A673 (cell line): ENCODE data around the gene NR2F1. TPM values are rescaled to one million over a fixed set of nuclear protein-coding genes. Genes with fewer than 3 reads are reported as not detected.

Experiments used
- BruUV-seq: library from RNA; stranded (reverse); fragments of 400-500 nt; replicated peaks from 2 replicates; lab custom pipeline; 2021; lab: Mats Ljungman, UMichigan
- CTCF ChIA-PET: fragments of 300-600 bp; sonication (Branson Sonifier 250); formaldehyde crosslinking; loops from one replicate; lab custom pipeline; 2022; ENCODE audit warnings: antibody characterized with exemption; lab: Charles Lee
- POLR2A ChIA-PET: fragments of 300-600 bp; sonication (Branson Sonifier 250); formaldehyde crosslinking; loops from one replicate; lab custom pipeline; 2022; ENCODE audit warnings: antibody characterized with exemption; ENCODE audit not compliant: low non-redundant PET; lab: Charles Lee
- DNase-seq: peaks from one replicate; pipeline ENCODE4 v3.0.0-alpha.2; 2015; ENCODE audit warnings: low spot score
- H3K27ac ChIP-seq: fragments of 200-600 bp; sonication (generic); 2 replicates; pipeline ENCODE4 v1.5.1; 2016; ENCODE audit warnings: mixed run types, low read depth, mild to moderate bottlenecking, mixed read lengths, antibody characterized with exemption, low read length; ENCODE audit not compliant: poor library complexity, severe bottlenecking
- H3K27me3 ChIP-seq: fragments of 200-600 bp; sonication (generic); replicated peaks from 2 replicates; pipeline ENCODE4 v1.6.1; 2017; ENCODE audit warnings: mixed run types, low read depth, mild to moderate bottlenecking, mixed read lengths, antibody characterized with exemption, low read length; ENCODE audit not compliant: insufficient read depth, poor library complexity
- H3K36me3 ChIP-seq: fragments of 200-600 bp; sonication (generic); 2 replicates; pipeline ENCODE4 v1.6.1; 2016; ENCODE audit warnings: mixed run types, mild to moderate bottlenecking, mixed read lengths, antibody characterized with exemption, low read length; ENCODE audit not compliant: insufficient read depth, poor library complexity, severe bottlenecking
- H3K4me1 ChIP-seq: fragments of 200-600 bp; sonication (generic); 2 replicates; pipeline ENCODE4 v1.6.1; 2017; ENCODE audit warnings: mixed run types, mild to moderate bottlenecking, mixed read lengths, antibody characterized with exemption, low read length; ENCODE audit not compliant: insufficient read depth, poor library complexity, severe bottlenecking
- H3K4me3 ChIP-seq: fragments of 200-600 bp; sonication (generic); 2 replicates; pipeline ENCODE4 v1.5.1; 2016; ENCODE audit warnings: low read depth, mixed run types, mild to moderate bottlenecking, mixed read lengths, low read length; ENCODE audit not compliant: poor library complexity, severe bottlenecking
- H3K9me3 ChIP-seq: fragments of 200-600 bp; sonication (generic); 2 replicates; pipeline ENCODE4 v1.6.1; 2016; ENCODE audit warnings: mixed run types, low read depth, mild to moderate bottlenecking, mixed read lengths, antibody characterized with exemption, low read length; ENCODE audit not compliant: poor library complexity, severe bottlenecking
- CTCF ChIP-seq: fragments of 300-800, 200-600 bp; sonication (generic); conservative IDR thresholded peaks from 2 replicates; pipeline ENCODE4 v1.5.1; 2017; ENCODE audit warnings: low read depth, mild to moderate bottlenecking, antibody characterized with exemption, low read length, moderate library complexity, mixed read lengths
- EZH2 ChIP-seq: fragments of 200-600 bp; sonication (generic); IDR thresholded peaks from 2 replicates; pipeline ENCODE4 v1.6.1; 2017; ENCODE audit warnings: borderline replicate concordance, low read depth, mild to moderate bottlenecking, mixed read lengths, antibody characterized with exemption, low read length; ENCODE audit not compliant: poor library complexity, severe bottlenecking
- intact Hi-C: fragments of 100-400 bp; cut with micrococcal nuclease; formaldehyde crosslinking; loops from one replicate; pipeline ENCODE4 v1.10.0; 2022; ENCODE audit not compliant: unreplicated experiment
- total RNA-seq: library from RNA; stranded (reverse); gene quantifications from 2 replicates; pipeline ENCODE4 v1.2.3, GENCODE V29; 2021

Gene NR2F1
- total RNA-seq, 1 experiment from 2014 or later, result 3.0 TPM

- no TSS peak for BruUV-seq
- H3K36me3 ChIP-seq, result no peaks in the 10 kb centered on the region
- H3K4me3 ChIP-seq, result no peak overlapping the region
- TF ChIP-seq CTCF (no peak), EZH2 (peak; percentile 93)
- ChIA-PET CTCF (no interaction called here), POLR2A (interaction anchor here (0.7 kb wide), 1 partner anchor 8 kb away, joined by 8 read pairs; no protein-coding TSS in a partner anchor)
- H3K27ac ChIP-seq, result no peak overlapping the region
- H3K9me3 ChIP-seq, result no peaks in the 10 kb centered on the region
- peaks cover 66% of the 10 kb centered on the region for H3K27me3 ChIP-seq
- peak; percentile 35 for DNase-seq
- H3K4me1 ChIP-seq, result no peaks in the 10 kb centered on the region
- intact Hi-C loops, result loop anchor here (5.0 kb wide), 1 partner anchor 170 kb away; no protein-coding TSS in a partner anchor
Observed at GRCh38 chr5:93611976-93612854, 29.2 kb downstream of the NR2F1 start.

- POLR2A ChIA-PET, result interaction anchor here (0.7 kb wide), 1 partner anchor 8 kb away, joined by 8 read pairs; no protein-coding TSS in a partner anchor
- CTCF ChIA-PET, result no interaction called here
- BruUV-seq, result no TSS peak
Observed at GRCh38 chr5:93612855-93613243, 29.8 kb downstream of the NR2F1 start.

More at GRCh38 chr5:93612855-93613243, 29.8 kb downstream of the NR2F1 start:
- no peak for DNase-seq
- no peaks in the 10 kb centered on the region for H3K9me3 ChIP-seq
- no peak overlapping the region for H3K4me3 ChIP-seq
- intact Hi-C loops, result loop anchor here (5.0 kb wide), 1 partner anchor 169 kb away; no protein-coding TSS in a partner anchor
- no peaks in the 10 kb centered on the region for H3K36me3 ChIP-seq
- no peak for TF ChIP-seq CTCF
- no peak for TF ChIP-seq EZH2
- peaks cover 61% of the 10 kb centered on the region for H3K27me3 ChIP-seq
- H3K27ac ChIP-seq, result no peak overlapping the region
- H3K4me1 ChIP-seq, result no peaks in the 10 kb centered on the region
